LNCaP clone FGC (cell line): ENCODE data around the gene ATG9B.
A peak's percentile ranks its signal among the peaks of the same experiment; 100 is the strongest.

ENCODE experiments used
- DNase-seq: peaks from one replicate; pipeline ENCODE4 v3.0.0-alpha.2; 2011; ENCODE audit warnings: low read depth
- H3K4me3 ChIP-seq: 2 replicates; pipeline ENCODE4 v1.5.1; 2011; ENCODE audit warnings: mild to moderate bottlenecking, low read depth, low read length, control low read depth
- TF ChIP-seq, protein P1 (sequence below): IDR thresholded peaks from 2 replicates; pipeline ENCODE4 v1.5.1; 2012; ENCODE audit warnings: mild to moderate bottlenecking; ENCODE audit not compliant: control insufficient read depth, insufficient read depth; ENCODE audit errors: extremely low read depth

Gene ATG9B

DNA sequence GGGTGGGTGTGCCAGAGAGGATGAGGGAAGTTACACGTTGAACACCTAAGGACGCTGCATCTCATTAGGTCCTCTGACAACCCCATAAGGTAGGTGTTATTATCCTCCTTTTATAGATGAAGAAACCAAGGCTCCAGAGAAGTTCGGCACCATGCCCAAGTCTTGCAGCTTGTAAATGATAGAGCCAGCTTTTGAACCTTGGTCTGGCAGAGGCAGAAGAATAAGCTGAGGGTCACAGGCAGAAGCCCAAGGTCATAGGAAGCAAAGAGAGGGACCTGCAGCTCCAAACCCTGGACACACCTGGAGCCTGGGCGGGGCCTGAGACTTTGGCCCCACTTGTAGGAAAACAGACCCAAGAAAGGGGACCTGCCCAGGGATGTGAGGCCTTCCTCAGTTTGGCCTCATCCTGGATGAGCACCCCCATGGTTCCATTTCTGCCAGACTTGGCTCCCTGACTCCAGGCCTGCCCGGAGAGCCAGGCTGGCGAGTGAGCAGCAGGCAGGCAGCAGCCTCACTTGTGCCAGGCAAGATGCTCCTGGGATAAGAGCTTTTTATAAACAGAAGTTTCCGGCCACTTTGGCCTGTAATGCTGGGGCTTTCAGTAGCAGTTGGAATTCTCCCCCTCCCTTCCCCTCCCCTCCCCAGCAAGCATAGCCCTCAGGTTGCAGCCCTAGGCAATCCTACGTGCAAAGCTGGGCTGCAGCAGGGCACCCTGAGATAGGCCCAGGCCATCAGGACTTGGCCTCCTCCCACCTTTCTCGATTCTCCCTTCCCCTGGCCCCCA lies 48.6 kb downstream of the ATG9B start:
- TF ChIP-seq, protein P1, sequence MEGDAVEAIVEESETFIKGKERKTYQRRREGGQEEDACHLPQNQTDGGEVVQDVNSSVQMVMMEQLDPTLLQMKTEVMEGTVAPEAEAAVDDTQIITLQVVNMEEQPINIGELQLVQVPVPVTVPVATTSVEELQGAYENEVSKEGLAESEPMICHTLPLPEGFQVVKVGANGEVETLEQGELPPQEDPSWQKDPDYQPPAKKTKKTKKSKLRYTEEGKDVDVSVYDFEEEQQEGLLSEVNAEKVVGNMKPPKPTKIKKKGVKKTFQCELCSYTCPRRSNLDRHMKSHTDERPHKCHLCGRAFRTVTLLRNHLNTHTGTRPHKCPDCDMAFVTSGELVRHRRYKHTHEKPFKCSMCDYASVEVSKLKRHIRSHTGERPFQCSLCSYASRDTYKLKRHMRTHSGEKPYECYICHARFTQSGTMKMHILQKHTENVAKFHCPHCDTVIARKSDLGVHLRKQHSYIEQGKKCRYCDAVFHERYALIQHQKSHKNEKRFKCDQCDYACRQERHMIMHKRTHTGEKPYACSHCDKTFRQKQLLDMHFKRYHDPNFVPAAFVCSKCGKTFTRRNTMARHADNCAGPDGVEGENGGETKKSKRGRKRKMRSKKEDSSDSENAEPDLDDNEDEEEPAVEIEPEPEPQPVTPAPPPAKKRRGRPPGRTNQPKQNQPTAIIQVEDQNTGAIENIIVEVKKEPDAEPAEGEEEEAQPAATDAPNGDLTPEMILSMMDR: no peak
- no peak for DNase-seq
- H3K4me3 ChIP-seq: peak overlapping the region; percentile 58

DNA sequence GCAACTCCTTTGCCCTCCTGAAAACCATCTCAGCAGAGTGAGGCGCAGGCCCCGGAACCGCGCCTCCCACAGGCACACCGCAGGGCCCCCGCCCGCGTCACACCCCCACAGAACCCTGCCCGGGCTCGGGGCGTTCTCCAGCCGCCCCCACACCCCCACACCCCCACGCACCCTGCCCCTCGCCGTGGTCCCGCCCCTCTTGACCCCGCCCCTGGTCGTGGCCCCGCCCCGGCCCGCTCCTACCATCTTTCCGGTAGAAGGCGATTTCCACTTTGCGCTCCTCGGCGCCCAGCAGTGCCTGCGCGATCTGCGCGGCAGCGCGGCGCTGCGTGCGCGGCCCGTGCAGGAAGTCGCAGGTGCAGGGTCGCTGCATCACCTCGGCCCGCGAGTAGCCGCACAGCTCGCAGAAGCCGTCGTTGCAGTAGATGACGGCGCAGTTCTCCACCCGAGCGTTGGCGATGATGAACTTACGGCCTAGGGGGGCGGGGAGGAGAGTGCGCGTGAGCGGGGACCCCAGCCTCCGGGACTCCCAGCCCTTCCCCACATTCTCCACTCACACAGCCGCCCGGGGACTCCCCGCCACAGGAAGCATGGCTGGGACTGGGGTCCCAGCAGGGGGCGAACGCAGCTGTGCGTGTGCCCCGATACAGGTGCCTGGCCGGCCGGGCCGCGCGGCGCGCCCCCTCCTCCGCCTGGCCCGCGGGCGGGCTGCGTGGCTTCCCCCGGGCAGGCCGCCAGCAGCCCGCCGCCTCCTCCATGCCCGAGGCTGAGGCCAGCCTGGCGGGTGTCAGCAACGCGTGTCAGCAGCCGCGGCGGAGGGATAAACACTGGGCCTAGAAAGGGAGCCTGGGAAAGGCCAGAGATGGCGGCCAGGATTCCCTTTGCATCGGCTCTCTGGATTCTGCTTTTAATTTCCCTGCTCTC lies 49.6 kb downstream of the ATG9B start:
- no peak for DNase-seq
- TF ChIP-seq, protein P1: 0 out of 2 replicates have a peak, but pooled peaks have one; percentile 14
- H3K4me3 ChIP-seq: peak overlapping the region; percentile 58

DNA sequence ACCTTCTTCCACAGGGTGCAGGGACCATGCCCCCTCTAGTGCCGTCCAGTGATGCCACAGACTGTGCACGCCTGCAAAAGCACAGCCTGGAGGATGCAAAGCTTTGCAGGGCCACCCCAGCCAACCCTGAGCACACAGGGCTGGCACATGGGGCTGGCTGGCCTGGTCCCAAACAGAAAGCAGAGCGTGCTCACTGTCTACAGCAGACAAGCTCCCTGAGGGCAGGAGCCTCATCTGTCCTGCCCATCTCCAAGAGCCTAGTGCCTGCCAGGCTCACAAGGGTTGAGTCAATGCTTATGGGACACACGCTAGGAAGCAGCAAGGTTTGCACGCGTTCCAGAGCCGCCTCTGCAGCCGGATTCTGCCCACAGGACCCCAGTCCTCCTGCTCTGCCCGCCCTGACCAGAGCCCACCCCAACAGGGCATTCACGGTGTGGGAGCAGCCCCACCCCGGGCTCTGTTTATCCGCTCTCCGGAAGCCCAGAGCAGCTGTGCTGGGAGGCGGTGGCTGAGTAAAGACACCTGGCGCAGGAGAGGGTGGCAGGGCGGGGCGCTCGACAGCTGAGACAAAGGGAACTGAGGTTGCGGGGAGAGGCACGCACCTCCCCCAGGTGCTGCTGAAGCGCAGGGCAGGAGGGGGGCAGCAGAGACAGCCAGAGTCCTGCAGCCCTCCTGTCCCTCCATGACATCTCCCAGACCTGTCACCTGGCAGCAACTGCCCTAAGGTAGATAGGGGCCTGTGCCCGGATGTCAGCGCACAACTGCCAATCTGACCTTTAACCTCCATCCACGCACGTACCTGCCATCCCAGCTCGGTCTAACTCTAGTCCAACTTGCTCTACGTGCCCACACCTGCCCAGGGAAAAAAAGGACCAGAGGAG lies 50.5 kb downstream of the ATG9B start:
- no peak for DNase-seq
- TF ChIP-seq, protein P1: no peak
- peak overlapping the region; percentile 9; the same call in 1 of the 2 replicates for H3K4me3 ChIP-seq

DNA sequence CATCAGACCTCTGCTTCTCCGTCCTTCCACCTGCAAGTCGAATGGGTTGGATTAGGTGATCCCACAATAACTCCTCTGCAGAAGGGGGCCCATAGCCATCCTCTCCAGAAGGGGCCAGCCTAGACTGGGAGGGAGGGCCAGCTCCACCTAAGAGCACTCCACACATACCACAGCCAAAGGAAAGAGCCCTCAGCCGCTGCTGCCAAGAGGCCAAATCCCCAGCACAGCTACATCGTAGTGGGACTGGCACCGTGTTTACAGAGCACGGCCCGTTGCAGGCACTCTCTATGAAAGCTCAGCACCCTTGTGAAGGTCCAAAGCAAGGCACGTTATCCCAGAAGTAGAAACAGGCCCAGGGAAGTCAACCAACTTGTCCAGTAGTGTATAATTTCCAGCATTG lies 51.6 kb downstream of the ATG9B start:
- no peak overlapping the region for H3K4me3 ChIP-seq
- DNase-seq: no peak
- TF ChIP-seq, protein P1: no peak

DNA sequence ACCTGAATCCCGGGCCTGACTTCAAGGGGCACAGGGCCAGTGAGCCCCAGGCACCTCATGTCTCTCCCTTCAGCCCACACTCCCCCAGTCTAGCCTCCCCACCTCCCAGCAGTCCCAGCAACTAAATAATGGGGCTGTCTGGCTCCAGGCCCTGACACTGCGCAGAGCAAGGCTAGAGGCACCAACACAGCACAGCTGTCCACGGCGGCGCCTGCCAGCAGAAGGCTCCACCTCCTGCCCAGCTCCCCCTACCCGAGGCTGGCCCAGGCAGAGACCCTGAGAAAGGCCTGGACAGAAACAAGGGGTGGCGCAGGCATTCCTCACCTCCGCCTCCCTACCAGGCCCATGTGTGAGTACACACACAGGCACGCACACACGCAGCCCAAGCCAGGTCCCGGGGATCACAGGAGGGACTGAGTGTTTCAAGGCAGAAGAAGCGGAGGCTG lies 52.2 kb downstream of the ATG9B start:
- no peak overlapping the region for H3K4me3 ChIP-seq
- TF ChIP-seq, protein P1: no peak
- no peak for DNase-seq
